Fibroblast of mammary gland (primary cell): Measurements from ENCODE around the gene CRTAP.

Source experiments
- DNase-seq: peaks from one replicate; pipeline ENCODE4 v3.0.0-alpha.2; 2010; ENCODE audit warnings: low read depth
- H3K4me3 ChIP-seq: 2 replicates; pipeline ENCODE4 v1.5.1; 2011; ENCODE audit warnings: low read depth, mild to moderate bottlenecking, low read length, moderate library complexity; ENCODE audit not compliant: control insufficient read depth
- CTCF ChIP-seq: conservative IDR thresholded peaks from 2 replicates; pipeline ENCODE4 v1.5.1; 2011; ENCODE audit warnings: low read depth, low read length, inconsistent platforms; ENCODE audit not compliant: control insufficient read depth, insufficient read depth

Gene CRTAP

GRCh38 chr3:33145901-33146580 is 32.2 kb downstream of the CRTAP start:
- no peak for TF ChIP-seq CTCF
- no peak for DNase-seq
- no peak overlapping the region for H3K4me3 ChIP-seq

- no peak overlapping the region for H3K4me3 ChIP-seq
- peak; percentile 65 for DNase-seq
- no peak for TF ChIP-seq CTCF
These were observed 33.1 kb downstream of the CRTAP start for GRCh38 chr3:33146791-33147445.

- no peak for DNase-seq
- no peak for TF ChIP-seq CTCF
- H3K4me3 ChIP-seq = no peak overlapping the region
These were observed 35.5 kb downstream of the CRTAP start for GRCh38 chr3:33149342-33149741.

- no peak overlapping the region for H3K4me3 ChIP-seq
- no peak for DNase-seq
- no peak for TF ChIP-seq CTCF
These were observed 38.8 kb downstream of the CRTAP start for GRCh38 chr3:33152363-33153360.

- no peak for TF ChIP-seq CTCF
- DNase-seq = no peak
- no peak overlapping the region for H3K4me3 ChIP-seq
These were observed 40.0 kb downstream of the CRTAP start for GRCh38 chr3:33153782-33154181.

GRCh38 chr3:33155301-33155700 is 41.5 kb downstream of the CRTAP start:
- DNase-seq = no peak
- TF ChIP-seq CTCF = no peak
- H3K4me3 ChIP-seq = no peak overlapping the region
